ENCODE data around the gene SH3RF3.

DNA sequence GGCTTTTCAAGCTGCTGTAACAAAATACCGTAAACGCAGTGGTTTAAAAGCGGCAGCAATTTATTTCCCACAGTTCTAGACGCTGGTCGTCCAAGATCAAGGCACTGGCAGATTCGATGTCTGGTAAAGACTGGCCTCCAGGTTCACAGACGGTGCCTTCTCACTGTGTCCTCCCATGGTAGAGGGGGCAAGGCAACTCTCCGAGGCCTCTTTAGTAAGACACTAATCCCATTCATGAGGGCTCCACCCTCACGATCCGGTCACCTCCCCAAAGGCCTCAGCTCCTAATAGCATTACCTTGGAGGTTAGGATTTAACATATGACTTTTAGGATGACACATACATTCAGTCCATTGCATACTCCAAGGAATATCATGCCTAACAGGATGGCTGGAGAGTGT, 117.2 kb downstream of the SH3RF3 start:
- TF ChIP-seq, protein P1, sequence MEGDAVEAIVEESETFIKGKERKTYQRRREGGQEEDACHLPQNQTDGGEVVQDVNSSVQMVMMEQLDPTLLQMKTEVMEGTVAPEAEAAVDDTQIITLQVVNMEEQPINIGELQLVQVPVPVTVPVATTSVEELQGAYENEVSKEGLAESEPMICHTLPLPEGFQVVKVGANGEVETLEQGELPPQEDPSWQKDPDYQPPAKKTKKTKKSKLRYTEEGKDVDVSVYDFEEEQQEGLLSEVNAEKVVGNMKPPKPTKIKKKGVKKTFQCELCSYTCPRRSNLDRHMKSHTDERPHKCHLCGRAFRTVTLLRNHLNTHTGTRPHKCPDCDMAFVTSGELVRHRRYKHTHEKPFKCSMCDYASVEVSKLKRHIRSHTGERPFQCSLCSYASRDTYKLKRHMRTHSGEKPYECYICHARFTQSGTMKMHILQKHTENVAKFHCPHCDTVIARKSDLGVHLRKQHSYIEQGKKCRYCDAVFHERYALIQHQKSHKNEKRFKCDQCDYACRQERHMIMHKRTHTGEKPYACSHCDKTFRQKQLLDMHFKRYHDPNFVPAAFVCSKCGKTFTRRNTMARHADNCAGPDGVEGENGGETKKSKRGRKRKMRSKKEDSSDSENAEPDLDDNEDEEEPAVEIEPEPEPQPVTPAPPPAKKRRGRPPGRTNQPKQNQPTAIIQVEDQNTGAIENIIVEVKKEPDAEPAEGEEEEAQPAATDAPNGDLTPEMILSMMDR (IDR thresholded peaks at IDR 0.05 in 2 of 3, conservative IDR thresholded peaks at IDR 0.05 in 1 of 3; ENCODE audit: insufficient read depth in 2 of 3, low read depth in 1 of 3, low read length in 3 of 3): no peak
- TF ChIP-seq, protein P2, sequence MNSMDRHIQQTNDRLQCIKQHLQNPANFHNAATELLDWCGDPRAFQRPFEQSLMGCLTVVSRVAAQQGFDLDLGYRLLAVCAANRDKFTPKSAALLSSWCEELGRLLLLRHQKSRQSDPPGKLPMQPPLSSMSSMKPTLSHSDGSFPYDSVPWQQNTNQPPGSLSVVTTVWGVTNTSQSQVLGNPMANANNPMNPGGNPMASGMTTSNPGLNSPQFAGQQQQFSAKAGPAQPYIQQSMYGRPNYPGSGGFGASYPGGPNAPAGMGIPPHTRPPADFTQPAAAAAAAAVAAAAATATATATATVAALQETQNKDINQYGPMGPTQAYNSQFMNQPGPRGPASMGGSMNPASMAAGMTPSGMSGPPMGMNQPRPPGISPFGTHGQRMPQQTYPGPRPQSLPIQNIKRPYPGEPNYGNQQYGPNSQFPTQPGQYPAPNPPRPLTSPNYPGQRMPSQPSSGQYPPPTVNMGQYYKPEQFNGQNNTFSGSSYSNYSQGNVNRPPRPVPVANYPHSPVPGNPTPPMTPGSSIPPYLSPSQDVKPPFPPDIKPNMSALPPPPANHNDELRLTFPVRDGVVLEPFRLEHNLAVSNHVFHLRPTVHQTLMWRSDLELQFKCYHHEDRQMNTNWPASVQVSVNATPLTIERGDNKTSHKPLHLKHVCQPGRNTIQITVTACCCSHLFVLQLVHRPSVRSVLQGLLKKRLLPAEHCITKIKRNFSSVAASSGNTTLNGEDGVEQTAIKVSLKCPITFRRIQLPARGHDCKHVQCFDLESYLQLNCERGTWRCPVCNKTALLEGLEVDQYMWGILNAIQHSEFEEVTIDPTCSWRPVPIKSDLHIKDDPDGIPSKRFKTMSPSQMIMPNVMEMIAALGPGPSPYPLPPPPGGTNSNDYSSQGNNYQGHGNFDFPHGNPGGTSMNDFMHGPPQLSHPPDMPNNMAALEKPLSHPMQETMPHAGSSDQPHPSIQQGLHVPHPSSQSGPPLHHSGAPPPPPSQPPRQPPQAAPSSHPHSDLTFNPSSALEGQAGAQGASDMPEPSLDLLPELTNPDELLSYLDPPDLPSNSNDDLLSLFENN (IDR thresholded peaks at IDR 0.05; ENCODE audit: low read depth in 2 of 2, low read length in 2 of 2): no peak
- TF ChIP-seq, protein P3, sequence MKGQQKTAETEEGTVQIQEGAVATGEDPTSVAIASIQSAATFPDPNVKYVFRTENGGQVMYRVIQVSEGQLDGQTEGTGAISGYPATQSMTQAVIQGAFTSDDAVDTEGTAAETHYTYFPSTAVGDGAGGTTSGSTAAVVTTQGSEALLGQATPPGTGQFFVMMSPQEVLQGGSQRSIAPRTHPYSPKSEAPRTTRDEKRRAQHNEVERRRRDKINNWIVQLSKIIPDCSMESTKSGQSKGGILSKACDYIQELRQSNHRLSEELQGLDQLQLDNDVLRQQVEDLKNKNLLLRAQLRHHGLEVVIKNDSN (CRISPR knock-in tag; IDR thresholded peaks at IDR 0.05): no peak
- TF ChIP-seq, protein P4, sequence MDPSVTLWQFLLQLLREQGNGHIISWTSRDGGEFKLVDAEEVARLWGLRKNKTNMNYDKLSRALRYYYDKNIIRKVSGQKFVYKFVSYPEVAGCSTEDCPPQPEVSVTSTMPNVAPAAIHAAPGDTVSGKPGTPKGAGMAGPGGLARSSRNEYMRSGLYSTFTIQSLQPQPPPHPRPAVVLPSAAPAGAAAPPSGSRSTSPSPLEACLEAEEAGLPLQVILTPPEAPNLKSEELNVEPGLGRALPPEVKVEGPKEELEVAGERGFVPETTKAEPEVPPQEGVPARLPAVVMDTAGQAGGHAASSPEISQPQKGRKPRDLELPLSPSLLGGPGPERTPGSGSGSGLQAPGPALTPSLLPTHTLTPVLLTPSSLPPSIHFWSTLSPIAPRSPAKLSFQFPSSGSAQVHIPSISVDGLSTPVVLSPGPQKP (CRISPR knock-in tag; IDR thresholded peaks at IDR 0.05): no peak
- TF ChIP-seq, protein P5, sequence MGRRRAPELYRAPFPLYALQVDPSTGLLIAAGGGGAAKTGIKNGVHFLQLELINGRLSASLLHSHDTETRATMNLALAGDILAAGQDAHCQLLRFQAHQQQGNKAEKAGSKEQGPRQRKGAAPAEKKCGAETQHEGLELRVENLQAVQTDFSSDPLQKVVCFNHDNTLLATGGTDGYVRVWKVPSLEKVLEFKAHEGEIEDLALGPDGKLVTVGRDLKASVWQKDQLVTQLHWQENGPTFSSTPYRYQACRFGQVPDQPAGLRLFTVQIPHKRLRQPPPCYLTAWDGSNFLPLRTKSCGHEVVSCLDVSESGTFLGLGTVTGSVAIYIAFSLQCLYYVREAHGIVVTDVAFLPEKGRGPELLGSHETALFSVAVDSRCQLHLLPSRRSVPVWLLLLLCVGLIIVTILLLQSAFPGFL (CRISPR knock-in tag; IDR thresholded peaks at IDR 0.05): no peak
- TF ChIP-seq, protein P6, sequence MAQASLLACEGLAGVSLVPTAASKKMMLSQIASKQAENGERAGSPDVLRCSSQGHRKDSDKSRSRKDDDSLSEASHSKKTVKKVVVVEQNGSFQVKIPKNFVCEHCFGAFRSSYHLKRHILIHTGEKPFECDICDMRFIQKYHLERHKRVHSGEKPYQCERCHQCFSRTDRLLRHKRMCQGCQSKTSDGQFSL (CRISPR knock-in tag; IDR thresholded peaks at IDR 0.05): no peak
- TF ChIP-seq, protein P6 (tag; IDR thresholded peaks at IDR 0.05): no peak
- TF ChIP-seq, protein P7, sequence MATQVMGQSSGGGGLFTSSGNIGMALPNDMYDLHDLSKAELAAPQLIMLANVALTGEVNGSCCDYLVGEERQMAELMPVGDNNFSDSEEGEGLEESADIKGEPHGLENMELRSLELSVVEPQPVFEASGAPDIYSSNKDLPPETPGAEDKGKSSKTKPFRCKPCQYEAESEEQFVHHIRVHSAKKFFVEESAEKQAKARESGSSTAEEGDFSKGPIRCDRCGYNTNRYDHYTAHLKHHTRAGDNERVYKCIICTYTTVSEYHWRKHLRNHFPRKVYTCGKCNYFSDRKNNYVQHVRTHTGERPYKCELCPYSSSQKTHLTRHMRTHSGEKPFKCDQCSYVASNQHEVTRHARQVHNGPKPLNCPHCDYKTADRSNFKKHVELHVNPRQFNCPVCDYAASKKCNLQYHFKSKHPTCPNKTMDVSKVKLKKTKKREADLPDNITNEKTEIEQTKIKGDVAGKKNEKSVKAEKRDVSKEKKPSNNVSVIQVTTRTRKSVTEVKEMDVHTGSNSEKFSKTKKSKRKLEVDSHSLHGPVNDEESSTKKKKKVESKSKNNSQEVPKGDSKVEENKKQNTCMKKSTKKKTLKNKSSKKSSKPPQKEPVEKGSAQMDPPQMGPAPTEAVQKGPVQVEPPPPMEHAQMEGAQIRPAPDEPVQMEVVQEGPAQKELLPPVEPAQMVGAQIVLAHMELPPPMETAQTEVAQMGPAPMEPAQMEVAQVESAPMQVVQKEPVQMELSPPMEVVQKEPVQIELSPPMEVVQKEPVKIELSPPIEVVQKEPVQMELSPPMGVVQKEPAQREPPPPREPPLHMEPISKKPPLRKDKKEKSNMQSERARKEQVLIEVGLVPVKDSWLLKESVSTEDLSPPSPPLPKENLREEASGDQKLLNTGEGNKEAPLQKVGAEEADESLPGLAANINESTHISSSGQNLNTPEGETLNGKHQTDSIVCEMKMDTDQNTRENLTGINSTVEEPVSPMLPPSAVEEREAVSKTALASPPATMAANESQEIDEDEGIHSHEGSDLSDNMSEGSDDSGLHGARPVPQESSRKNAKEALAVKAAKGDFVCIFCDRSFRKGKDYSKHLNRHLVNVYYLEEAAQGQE (IDR thresholded peaks at IDR 0.05; ENCODE audit: borderline replicate concordance): no peak
- TF ChIP-seq, protein P7 (CRISPR knock-in tag; IDR thresholded peaks at IDR 0.05; ENCODE audit: low read depth): no peak
- TF ChIP-seq ZNF212 (CRISPR knock-in tag; IDR thresholded peaks at IDR 0.05): no peak
- TF ChIP-seq POLR2AphosphoS2 (IDR thresholded peaks at IDR 0.05; ENCODE audit: low read length): no peak
- no peak for TF ChIP-seq ADNP (tag; IDR thresholded peaks at IDR 0.05)
- no peak for TF ChIP-seq KLF10 (CRISPR knock-in tag; IDR thresholded peaks at IDR 0.05)
- TF ChIP-seq NCOA2 (IDR thresholded peaks at IDR 0.05; ENCODE audit: partially characterized antibody in 2 of 2): no peak
- no peak for TF ChIP-seq ZNF274 (IDR thresholded peaks at IDR 0.05; ENCODE audit: borderline replicate concordance, low read depth, low read length)
